Astrocyte (in vitro differentiated cells and primary cell): ENCODE data around the gene EME1. TPM values are rescaled to one million over a fixed set of nuclear protein-coding genes. Genes with fewer than 3 reads are reported as not detected.

Experiments
- DNase-seq: peaks from one replicate; pipeline ENCODE4 v3.0.0-alpha.2; 2010; ENCODE audit warnings: low read depth
- FAIRE-seq: peaks from 2 replicates; lab custom pipeline; 2011; peaks lifted over from hg19 to GRCh38; lab: Jason Lieb, UNC
- H2AFZ ChIP-seq: 2 replicates; pipeline ENCODE4 v1.6.0; 2012; ENCODE audit warnings: low read depth, low read length, inconsistent platforms
- H3K27ac ChIP-seq: 2 replicates; pipeline ENCODE4 v1.5.1; 2011; ENCODE audit warnings: low read depth, low read length, inconsistent platforms
- H3K27me3 ChIP-seq: 2 replicates; pipeline ENCODE4 v1.6.0; 2011; ENCODE audit warnings: low read length, inconsistent platforms; ENCODE audit not compliant: insufficient read depth
- H3K36me3 ChIP-seq: 2 replicates; pipeline ENCODE4 v1.5.1; 2011; ENCODE audit warnings: low read length, inconsistent platforms; ENCODE audit not compliant: insufficient read depth
- H3K4me1 ChIP-seq: 2 replicates; pipeline ENCODE4 v1.5.1; 2011; ENCODE audit warnings: low read length, inconsistent platforms; ENCODE audit not compliant: insufficient read depth
- H3K4me2 ChIP-seq: 2 replicates; pipeline ENCODE4 v1.6.0; 2012; ENCODE audit warnings: low read length, inconsistent platforms
- H3K4me3 ChIP-seq: 2 replicates; pipeline ENCODE4 v1.5.1; 2011; ENCODE audit warnings: low read depth, mild to moderate bottlenecking, low read length, inconsistent platforms; ENCODE audit not compliant: insufficient read depth
- H3K79me2 ChIP-seq: 2 replicates; pipeline ENCODE4 v1.6.0; 2012; ENCODE audit warnings: mild to moderate bottlenecking, low read length, inconsistent platforms; ENCODE audit not compliant: insufficient read depth
- H3K9ac ChIP-seq: 2 replicates; pipeline ENCODE4 v1.6.0; 2012; ENCODE audit warnings: mild to moderate bottlenecking, low read length, inconsistent platforms
- H3K9me3 ChIP-seq: 2 replicates; pipeline ENCODE4 v1.5.1; 2012; ENCODE audit warnings: low read depth, mild to moderate bottlenecking, low read length, inconsistent platforms; ENCODE audit not compliant: insufficient read depth
- H4K20me1 ChIP-seq: 2 replicates; pipeline ENCODE4 v1.6.0; 2012; ENCODE audit warnings: low read length, inconsistent platforms; ENCODE audit not compliant: insufficient read depth
- H3K27ac Mint-ChIP-seq: one replicate; pipeline ENCODE4 v1.8.0; 2021; ENCODE audit warnings: mild to moderate bottlenecking, mixed read lengths; ENCODE audit not compliant: unreplicated experiment
- H3K27me3 Mint-ChIP-seq: one replicate; pipeline ENCODE4 v1.8.0; 2021; ENCODE audit warnings: low read depth, mixed read lengths; ENCODE audit not compliant: unreplicated experiment
- H3K36me3 Mint-ChIP-seq: one replicate; pipeline ENCODE4 v1.8.0; 2021; ENCODE audit warnings: low read depth, mixed read lengths; ENCODE audit not compliant: unreplicated experiment
- H3K4me1 Mint-ChIP-seq: one replicate; pipeline ENCODE4 v1.8.0; 2021; ENCODE audit warnings: low read depth, mixed read lengths; ENCODE audit not compliant: unreplicated experiment
- H3K4me3 Mint-ChIP-seq: one replicate; pipeline ENCODE4 v1.8.0; 2021; ENCODE audit warnings: mild to moderate bottlenecking, moderate library complexity, mixed read lengths; ENCODE audit not compliant: unreplicated experiment
- H3K9me3 Mint-ChIP-seq: one replicate; pipeline ENCODE4 v1.8.0; 2021; ENCODE audit warnings: mild to moderate bottlenecking, mixed read lengths; ENCODE audit not compliant: unreplicated experiment
- EZH2 ChIP-seq: IDR thresholded peaks from 2 replicates; pipeline ENCODE4 v1.6.1; 2012; ENCODE audit warnings: mild to moderate bottlenecking, low read length, inconsistent platforms; ENCODE audit not compliant: insufficient read depth
- total RNA-seq: library from RNA; stranded (reverse); gene quantifications from 2 replicates; pipeline ENCODE4 v1.2.1, GENCODE V29; 2021
- TF ChIP-seq, protein P1 (sequence below): IDR thresholded peaks from 2 replicates; pipeline ENCODE4 v1.5.1; 2011; ENCODE audit warnings: low read depth, mild to moderate bottlenecking, inconsistent platforms, low read length, moderate library complexity; ENCODE audit not compliant: insufficient read depth

The EME1 gene
- total RNA-seq, 1 donor from 2014 or later: 3.1 TPM

DNA sequence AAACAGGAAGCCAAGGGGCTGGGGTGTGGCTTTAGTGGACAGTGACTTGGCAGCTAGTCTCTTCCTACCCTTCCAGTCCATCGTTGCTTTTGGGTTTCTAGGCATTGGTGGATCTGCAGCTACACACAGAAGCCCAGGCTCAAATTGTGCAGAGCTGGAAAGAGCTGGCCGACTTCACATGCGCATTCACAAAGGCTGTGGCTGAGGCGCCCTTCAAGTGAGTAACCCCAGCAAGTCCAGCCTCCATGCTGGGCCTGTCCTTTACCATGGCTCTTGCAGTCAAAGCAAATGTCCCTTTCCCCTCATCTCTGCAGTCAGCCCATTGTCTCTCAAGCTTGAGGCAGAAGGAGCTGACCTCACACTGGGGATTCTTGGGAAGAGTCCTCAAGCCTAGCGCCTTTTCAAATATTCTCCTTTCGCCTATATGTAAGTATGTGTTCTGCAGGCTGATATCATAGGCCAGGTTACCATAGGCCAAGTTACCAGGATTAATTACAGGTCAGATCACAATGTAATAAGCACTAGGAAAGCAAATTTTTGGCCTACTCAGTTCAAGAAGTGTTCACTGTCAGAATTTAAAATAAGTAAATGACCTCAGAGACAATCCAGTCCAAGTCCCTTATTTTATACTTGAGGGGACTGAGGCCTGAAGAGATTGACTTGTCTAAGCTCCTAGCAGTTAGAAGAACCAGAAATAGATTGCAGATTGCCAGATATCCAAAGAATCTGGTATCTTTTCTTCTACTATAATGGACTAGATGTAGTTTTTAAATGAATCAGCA, 6.5 kb downstream of the EME1 start:
- Histone ChIP-seq H3K4me1 (peaks cover 5% of the 10 kb centered on the region), H3K36me3 (peaks cover 44% of the 10 kb centered on the region), H3K4me3 (no peak overlapping the region), H3K4me2 (no peak overlapping the region), H3K79me2 (no peaks in the 10 kb centered on the region), H3K9ac (no peak overlapping the region), H3K9me3 (no peaks in the 10 kb centered on the region), H4K20me1 (peaks cover 51% of the 10 kb centered on the region), H2AFZ (no peak overlapping the region), H3K27me3 (no peaks in the 10 kb centered on the region), H3K27ac (no peak overlapping the region)
- no peak for DNase-seq
- Mint-ChIP-seq H3K36me3 (peaks cover 8% of the 10 kb centered on the region), H3K4me1 (peaks cover 4% of the 10 kb centered on the region), H3K9me3 (no peaks in the 10 kb centered on the region), H3K4me3 (no peak overlapping the region), H3K27ac (no peak overlapping the region), H3K27me3 (no peaks in the 10 kb centered on the region)
- TF ChIP-seq EZH2: no peak
- TF ChIP-seq, protein P1, sequence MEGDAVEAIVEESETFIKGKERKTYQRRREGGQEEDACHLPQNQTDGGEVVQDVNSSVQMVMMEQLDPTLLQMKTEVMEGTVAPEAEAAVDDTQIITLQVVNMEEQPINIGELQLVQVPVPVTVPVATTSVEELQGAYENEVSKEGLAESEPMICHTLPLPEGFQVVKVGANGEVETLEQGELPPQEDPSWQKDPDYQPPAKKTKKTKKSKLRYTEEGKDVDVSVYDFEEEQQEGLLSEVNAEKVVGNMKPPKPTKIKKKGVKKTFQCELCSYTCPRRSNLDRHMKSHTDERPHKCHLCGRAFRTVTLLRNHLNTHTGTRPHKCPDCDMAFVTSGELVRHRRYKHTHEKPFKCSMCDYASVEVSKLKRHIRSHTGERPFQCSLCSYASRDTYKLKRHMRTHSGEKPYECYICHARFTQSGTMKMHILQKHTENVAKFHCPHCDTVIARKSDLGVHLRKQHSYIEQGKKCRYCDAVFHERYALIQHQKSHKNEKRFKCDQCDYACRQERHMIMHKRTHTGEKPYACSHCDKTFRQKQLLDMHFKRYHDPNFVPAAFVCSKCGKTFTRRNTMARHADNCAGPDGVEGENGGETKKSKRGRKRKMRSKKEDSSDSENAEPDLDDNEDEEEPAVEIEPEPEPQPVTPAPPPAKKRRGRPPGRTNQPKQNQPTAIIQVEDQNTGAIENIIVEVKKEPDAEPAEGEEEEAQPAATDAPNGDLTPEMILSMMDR: no peak
- no peak for FAIRE-seq

DNA sequence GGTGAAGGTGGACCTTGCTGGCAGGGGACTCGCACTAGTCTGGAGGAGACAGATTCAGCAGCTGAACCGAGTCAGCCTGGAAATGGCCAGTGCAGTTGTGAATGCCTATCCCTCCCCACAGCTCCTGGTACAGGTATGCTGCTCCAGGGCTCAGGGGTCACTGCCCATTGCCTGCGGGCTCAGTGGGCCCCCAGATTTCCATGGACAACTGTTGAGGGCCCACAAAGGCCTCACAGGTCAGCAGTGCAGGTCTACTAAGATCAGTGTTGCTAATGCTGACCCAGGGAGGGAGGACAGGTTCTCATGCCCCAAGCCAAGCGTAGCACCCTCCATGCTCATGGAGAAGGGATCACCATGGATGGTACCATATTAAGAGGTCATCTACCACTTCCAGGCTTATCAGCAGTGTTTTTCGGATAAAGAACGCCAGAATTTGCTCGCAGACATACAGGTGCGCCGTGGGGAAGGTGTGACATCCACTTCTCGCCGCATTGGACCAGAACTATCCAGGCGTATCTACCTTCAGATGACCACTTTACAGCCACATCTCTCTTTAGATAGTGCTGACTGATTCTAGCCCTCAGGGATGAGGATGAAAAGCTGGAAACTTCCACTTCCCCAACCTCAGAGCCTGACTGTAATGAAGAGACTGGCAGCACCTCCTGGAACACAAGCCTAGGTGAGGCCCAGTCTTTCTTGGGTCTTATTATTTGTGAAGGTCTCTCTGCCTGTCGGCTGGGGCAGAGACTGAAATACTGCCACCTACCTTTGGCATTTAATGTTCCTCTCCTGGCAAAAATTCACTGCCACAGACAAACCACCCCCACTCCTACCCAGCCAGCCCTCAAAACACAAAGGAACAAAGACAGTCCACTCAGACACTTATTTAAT, 7.6 kb downstream of the EME1 start:
- H3K27me3 ChIP-seq: no peaks in the 10 kb centered on the region
- H3K4me1 ChIP-seq: peaks cover 5% of the 10 kb centered on the region
- Mint-ChIP-seq H3K27ac (no peak overlapping the region), H3K9me3 (no peaks in the 10 kb centered on the region), H3K27me3 (no peaks in the 10 kb centered on the region), H3K4me1 (peaks cover 4% of the 10 kb centered on the region), H3K36me3 (peaks cover 13% of the 10 kb centered on the region), H3K4me3 (no peak overlapping the region)
- H3K4me3 ChIP-seq: no peak overlapping the region
- peaks cover 7% of the 10 kb centered on the region for H3K79me2 ChIP-seq
- no peak overlapping the region for H3K9ac ChIP-seq
- H3K36me3 ChIP-seq: peaks cover 54% of the 10 kb centered on the region
- TF ChIP-seq EZH2: no peak
- TF ChIP-seq, protein P1: no peak
- DNase-seq (no peak), FAIRE-seq (no peak)
- H4K20me1 ChIP-seq: peaks cover 61% of the 10 kb centered on the region
- no peak overlapping the region for H3K27ac ChIP-seq
- H2AFZ ChIP-seq: no peak overlapping the region
- H3K4me2 ChIP-seq: no peak overlapping the region
- no peaks in the 10 kb centered on the region for H3K9me3 ChIP-seq
